C4-2B (cell line): ENCODE data around the gene ECSCR.
"Not testable (repeated sequence)": the region's sequence is repeated elsewhere in the genome, so short reads cannot be mapped to it uniquely, and the experiment has no call there.

Experiments used
- H3K27ac ChIP-seq: fragments of 450-650 bp; 2 replicates; pipeline ENCODE4 v1.5.1; 2017
- ZFX ChIP-seq: fragments of 450-650 bp; IDR thresholded peaks from 2 replicates; pipeline ENCODE4 v1.6.1; 2017
- TF ChIP-seq, protein P1 (sequence below): fragments of 450-650 bp; conservative IDR thresholded peaks from 2 replicates; pipeline ENCODE4 v1.5.1; 2017; ENCODE audit warnings: mild to moderate bottlenecking

The ECSCR gene

DNA sequence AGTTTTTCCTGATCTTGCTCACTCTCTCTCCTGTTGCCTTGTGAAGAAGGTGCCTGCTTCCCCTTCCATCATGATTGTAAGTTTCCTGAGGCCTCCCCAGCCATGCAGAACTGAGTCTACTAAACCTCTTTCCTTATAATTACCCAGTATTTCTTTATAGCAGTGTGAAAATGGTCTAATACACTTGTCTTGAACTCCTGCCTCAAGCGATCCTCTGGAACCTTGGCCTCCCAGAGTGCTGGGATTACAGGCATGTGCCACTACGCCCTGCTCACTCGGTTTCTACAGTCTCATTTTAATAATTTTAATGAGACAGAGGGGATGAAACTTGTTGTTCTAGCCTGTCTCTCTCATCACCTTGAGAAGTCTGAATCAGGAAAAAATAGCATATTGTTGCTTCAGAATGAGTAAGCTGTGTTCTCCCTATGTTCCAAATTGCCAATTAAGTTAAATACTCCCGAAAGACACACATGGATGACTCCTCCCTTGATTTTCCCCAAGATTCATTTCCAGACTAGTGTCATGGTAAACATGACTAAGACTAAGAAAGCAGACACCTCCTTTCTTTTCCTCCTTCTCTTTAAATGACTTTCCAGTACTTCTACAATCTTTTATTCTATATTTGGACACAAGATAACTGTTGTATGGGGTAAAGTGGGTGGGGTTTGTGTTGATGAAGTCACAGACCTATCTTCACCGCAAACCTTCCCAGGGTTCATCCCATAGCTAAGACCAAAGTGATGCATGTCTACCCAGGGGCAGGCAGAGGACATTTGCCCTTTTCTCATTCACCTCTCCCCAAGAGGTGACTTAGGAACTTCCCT lies 15.4 kb downstream of the ECSCR start:
- no peak for TF ChIP-seq ZFX
- TF ChIP-seq, protein P1, sequence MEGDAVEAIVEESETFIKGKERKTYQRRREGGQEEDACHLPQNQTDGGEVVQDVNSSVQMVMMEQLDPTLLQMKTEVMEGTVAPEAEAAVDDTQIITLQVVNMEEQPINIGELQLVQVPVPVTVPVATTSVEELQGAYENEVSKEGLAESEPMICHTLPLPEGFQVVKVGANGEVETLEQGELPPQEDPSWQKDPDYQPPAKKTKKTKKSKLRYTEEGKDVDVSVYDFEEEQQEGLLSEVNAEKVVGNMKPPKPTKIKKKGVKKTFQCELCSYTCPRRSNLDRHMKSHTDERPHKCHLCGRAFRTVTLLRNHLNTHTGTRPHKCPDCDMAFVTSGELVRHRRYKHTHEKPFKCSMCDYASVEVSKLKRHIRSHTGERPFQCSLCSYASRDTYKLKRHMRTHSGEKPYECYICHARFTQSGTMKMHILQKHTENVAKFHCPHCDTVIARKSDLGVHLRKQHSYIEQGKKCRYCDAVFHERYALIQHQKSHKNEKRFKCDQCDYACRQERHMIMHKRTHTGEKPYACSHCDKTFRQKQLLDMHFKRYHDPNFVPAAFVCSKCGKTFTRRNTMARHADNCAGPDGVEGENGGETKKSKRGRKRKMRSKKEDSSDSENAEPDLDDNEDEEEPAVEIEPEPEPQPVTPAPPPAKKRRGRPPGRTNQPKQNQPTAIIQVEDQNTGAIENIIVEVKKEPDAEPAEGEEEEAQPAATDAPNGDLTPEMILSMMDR, result no peak
- H3K27ac ChIP-seq, result no peak overlapping the region

DNA sequence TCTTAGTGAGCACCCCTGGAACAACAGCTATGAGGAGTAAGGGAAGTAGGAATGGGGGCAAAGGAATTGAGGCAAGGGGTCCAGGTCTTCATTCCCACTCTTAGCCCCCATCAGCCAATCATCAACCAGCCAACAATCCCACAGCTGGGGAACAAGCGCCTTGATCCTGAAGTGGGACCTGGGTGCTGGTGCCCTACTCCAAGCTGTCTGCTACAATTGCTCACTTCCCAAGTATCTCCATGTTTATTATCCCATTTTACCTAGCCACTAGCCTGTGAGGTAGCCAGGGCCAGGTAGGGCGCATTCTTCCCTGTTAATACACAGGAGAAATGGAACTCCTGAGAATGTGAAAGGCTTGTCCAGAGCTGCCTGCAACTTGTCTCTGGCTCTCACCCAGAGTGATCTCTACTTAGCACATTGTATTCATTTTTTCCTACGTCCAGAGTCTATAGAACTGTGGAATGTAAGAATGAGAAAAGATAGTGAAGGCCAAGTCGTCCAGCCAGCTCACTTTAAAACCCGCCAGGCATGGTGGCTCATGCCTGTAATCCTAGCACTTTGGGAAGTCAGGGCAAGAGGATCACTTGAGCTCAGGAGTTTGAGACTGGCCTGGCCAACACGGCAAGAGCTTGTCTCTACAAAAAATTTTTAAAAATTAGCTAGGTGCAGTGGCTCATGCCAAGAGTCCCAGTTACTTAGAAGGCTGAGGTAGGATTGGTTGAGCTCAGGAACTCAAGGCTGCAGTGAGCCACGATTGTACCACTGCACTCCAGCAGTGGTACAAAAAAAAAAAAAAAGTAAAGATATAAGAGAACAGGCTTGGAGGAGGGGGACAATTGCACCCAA lies 17.0 kb downstream of the ECSCR start:
- H3K27ac ChIP-seq, result no peak overlapping the region
- TF ChIP-seq ZFX, result no peak
- TF ChIP-seq, protein P1, result no peak

DNA sequence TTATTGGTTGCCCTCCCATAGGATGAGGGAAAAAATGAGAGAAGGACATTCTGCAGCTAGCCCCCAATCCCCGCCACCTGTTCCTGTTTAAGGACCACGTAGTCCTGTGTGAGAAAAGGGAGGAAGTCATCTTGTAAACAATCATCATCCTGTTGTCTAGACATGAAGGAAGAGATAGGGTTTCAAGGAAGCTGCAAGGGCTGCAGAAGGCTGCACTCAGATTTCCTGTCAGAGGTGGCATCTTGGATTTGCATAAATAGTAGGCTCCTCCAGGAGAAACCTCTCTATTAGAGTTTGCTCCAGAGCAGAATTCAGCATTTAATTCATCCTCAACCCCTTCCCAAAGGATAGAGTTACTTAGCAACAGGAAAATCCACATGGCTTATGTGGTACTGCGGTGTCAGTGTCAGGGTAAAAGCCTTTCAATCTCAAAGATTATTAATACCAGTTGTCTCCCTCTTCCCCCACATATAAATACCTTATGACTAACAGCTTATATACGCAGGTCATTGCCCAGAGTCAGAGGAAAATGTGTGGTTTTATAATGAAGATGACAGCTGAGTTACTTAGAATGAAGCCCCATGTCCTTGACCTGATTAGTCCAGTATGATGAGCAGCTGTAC lies 18.6 kb downstream of the ECSCR start:
- H3K27ac ChIP-seq, result no peak overlapping the region

DNA sequence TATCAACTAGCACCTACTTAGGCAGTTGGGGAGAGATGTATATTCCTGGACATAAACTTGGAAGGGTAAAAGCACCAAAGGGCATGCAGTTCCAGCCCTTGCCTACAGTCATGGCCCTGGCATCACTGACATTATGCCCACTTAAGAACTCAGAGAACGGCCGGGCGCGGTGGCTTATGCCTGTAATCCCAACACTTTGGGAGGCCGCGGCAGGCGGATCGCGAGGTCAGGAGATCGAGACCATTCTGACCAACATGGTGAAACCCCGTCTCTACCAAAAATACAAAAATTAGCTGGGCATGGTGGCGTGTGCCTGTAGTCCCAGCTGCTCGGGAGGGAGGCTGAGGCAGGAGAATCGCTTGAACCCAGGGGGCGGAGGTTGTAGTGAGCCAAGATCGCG lies 22.1 kb downstream of the ECSCR start:
- H3K27ac ChIP-seq, result not testable (repeated sequence)

More for the DNA sequence above, 18.6 kb downstream of the ECSCR start:
- no peak for TF ChIP-seq ZFX
- TF ChIP-seq, protein P1, result no peak

DNA sequence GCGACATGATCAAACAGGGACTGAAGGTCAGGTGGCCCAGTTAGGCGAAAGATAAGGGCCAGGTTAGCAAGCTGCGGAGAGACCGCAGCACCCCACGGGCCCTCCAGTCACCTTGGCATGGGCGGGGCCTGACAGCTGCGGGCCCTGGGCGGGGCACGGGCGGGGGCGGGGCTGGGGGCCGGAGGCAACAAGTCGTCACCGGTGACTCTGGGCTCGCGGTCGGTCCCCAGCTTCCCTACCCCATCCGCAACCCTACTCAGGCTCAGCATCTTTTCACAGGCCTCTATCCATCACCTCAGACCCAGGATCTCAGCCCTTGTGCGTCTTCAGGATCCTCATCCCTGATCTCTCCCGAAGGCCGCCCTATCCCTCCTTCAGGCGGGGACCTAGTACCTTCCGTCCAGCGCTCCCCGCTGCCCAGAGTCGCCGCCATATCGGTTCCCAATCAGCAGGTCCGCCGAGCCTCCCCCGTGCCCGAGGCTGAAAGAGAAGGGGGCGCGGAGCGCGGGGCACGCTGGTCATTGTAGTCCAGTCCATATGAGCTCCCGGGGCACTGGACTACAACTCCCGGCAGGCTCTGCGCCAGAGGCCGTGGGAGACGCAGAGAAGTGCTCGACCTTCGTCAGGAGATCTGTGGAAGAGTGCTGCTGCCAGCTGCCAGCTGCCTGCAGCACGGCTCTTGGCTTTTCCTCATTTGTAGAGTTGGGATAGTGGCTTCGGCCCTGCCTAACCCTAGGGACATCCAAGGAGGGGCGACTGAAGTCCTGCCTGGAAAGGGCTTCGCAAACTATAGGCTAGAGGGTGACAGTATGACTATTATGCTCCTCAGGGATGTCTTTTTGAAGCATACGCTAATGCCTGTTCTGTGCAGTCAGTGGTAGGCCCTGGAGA lies 23.3 kb downstream of the ECSCR start, which contains the start of gene DNAJC18:
TSS of gene DNAJC18 (minus strand) at position 513 of the 891 bp plus-strand sequence. CDS start at position 433, 80 bp downstream.
- H3K27ac ChIP-seq, result peak within 1 kb of the TSS; percentile 70
- TF ChIP-seq, protein P1, result no peak
- TF ChIP-seq ZFX, result no peak

DNA sequence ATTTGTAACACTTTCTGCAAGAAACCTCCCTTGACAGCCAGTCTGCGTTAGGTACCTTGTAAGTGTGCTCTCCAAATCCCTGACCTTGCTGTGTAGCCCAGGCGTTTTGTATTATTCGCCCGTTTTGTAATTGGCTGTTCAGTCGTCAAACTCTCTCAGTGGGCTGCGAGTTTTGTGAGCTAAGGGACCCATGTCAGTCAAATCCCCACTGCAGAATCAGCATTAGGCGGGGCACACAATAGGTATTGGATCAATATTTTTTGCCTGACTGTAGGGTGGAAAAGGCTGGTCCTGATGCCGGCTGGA lies 23.9 kb downstream of the ECSCR start:
- TF ChIP-seq, protein P1, result no peak
- TF ChIP-seq ZFX, result no peak

DNA sequence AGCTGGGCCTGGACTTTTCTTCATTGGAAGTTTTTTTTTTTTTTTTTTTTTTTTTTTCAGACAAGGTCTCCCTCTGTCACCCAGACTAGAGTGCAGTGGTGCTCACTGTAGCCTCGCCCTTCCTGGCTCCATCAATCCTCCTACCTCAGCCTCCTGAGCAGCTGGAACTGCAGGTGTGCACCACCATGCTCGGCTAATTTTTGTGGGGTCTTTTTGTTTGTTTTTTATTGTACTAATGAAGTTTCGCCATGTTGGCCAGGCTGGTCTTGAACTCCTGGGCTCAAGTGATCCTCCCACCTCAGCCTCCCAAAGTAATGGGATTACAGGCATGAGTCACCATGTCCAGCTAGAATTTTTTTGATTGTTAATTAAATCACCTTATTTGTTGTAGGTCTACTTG lies 26.9 kb downstream of the ECSCR start:
- TF ChIP-seq ZFX, result no peak
- TF ChIP-seq, protein P1, result no peak
- no peak overlapping the region for H3K27ac ChIP-seq

More for the DNA sequence above, 23.9 kb downstream of the ECSCR start:
- H3K27ac ChIP-seq, result peak overlapping the region; percentile 70; the same call in 1 of the 2 replicates
